Ovary (tissue), 3 donors: ENCODE data around the gene PMEL.

Experiments
- CTCF ChIP-seq, 3 donors: fragments of 450-650 bp in 2 of 3; fragments of 200-600 bp in 1 of 3; IDR thresholded peaks; one replicate each; pipeline versions ENCODE4 v1.5.1 to v1.8.0; 2016 to 2022; ENCODE audit warnings: antibody characterized with exemption in 3 of 3, mild to moderate bottlenecking in 1 of 3
- POLR2A ChIP-seq: fragments of 450-650 bp; IDR thresholded peaks from one replicate; pipeline ENCODE4 v1.6.1; 2017; ENCODE audit warnings: antibody characterized with exemption, mild to moderate bottlenecking, moderate library complexity
- donor health status: DM: no; HTN: no; CAD: no.

- TF ChIP-seq POLR2A (no peak), CTCF (IDR thresholded peaks at IDR 0.05) (no peak)
Measured at GRCh38 chr12:56001487-56002100, 35.8 kb upstream of the PMEL start.
